ENCODE measurements around the gene MLIP. TPM values are rescaled to one million over a fixed set of nuclear protein-coding genes. Genes with fewer than 3 reads are reported as not detected.

The MLIP gene
- total RNA-seq, 2 donors from 2014 or later: not detected

DNA sequence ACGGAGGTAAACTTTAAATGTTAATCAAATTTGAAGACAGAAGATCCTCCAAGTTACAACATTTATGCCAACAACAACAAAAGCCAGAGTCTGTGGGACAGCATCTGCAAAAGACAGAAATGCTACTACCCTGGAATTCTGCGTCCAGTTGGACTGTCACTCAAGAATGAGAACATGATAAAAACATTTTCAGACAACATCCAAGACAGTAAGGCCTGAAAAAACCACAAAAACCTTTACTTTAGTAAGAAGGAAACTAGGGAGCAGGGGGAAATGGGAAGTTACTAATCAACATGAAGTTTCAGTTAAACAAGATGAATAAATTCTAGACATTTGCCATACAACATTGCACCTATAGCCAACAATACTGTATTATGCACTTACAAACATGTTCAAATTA is 77.6 kb downstream of the MLIP start:
- DNase-seq: no peak
- Histone ChIP-seq H3K9ac (ENCODE audit: extremely low read depth, low read length, poor library complexity, severe bottlenecking) (no peak overlapping the region), H3K9me3 (ENCODE audit: control insufficient read depth, low read length) (no peaks in the 10 kb centered on the region), H3K27me3 (ENCODE audit: control insufficient read depth, insufficient read depth, low read length, poor library complexity, severe bottlenecking) (no peaks in the 10 kb centered on the region), H3K27ac (ENCODE audit: low read depth, low read length) (no peak overlapping the region), H3K4me3 (ENCODE audit: low read length) (no peak overlapping the region), H3K4me1 (ENCODE audit: control insufficient read depth, insufficient read depth, low read length) (no peaks in the 10 kb centered on the region), H3K36me3 (ENCODE audit: control insufficient read depth, insufficient read depth, low read length) (no peaks in the 10 kb centered on the region)
- Mint-ChIP-seq H3K27me3 (ENCODE audit: insufficient read depth) (no peaks in the 10 kb centered on the region), H3K36me3 (ENCODE audit: low read depth) (no peaks in the 10 kb centered on the region), H3K4me1 (peaks cover 10% of the 10 kb centered on the region), H3K9me3 (no peaks in the 10 kb centered on the region), H3K4me3 (no peak overlapping the region), H3K27ac (no peak overlapping the region)
- 92% methylated on average over 2 of the region's 2 CpGs; no CpG with 5 or more reads in 1 of the 2 experiments for WGBS, 2 experiments (ENCODE audit: insufficient coverage in 1 of 2, insufficient read length in 1 of 2)
- TF ChIP-seq, protein P1, sequence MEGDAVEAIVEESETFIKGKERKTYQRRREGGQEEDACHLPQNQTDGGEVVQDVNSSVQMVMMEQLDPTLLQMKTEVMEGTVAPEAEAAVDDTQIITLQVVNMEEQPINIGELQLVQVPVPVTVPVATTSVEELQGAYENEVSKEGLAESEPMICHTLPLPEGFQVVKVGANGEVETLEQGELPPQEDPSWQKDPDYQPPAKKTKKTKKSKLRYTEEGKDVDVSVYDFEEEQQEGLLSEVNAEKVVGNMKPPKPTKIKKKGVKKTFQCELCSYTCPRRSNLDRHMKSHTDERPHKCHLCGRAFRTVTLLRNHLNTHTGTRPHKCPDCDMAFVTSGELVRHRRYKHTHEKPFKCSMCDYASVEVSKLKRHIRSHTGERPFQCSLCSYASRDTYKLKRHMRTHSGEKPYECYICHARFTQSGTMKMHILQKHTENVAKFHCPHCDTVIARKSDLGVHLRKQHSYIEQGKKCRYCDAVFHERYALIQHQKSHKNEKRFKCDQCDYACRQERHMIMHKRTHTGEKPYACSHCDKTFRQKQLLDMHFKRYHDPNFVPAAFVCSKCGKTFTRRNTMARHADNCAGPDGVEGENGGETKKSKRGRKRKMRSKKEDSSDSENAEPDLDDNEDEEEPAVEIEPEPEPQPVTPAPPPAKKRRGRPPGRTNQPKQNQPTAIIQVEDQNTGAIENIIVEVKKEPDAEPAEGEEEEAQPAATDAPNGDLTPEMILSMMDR (conservative IDR thresholded peaks at IDR 0.05): no peak

DNA sequence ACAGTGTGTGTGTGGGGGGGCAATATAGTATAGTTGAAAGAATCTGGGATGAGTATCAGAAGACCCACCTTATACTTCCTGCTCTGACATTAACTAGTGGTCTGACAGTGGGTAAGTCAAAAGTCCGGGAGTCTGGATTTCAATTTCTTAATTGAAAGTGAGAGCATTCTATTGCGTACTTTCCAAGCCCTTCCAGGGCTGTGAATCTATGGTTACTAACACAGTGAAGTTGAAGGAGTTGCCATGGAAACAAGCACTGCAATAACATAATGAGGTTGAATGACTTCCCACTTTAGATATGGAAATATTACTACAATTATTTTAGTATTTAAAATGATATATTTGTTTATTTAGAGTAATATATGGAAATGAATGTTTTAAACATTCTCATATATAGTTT is 80.2 kb downstream of the MLIP start:
- H3K36me3 Mint-ChIP-seq (ENCODE audit: low read depth): no peaks in the 10 kb centered on the region
- TF ChIP-seq, protein P1 (conservative IDR thresholded peaks at IDR 0.05): no peak
- H3K27ac Mint-ChIP-seq: no peak overlapping the region
- H3K4me3 Mint-ChIP-seq: no peak overlapping the region
- no peaks in the 10 kb centered on the region for H3K9me3 Mint-ChIP-seq
- H3K4me1 Mint-ChIP-seq: peaks cover 11% of the 10 kb centered on the region
- WGBS, 2 experiments (ENCODE audit: insufficient coverage in 1 of 2, insufficient read length in 1 of 2): 80 to 91% methylated on average over 1 to 2 of the region's 2 CpGs
- no peak overlapping the region for H3K4me3 ChIP-seq (ENCODE audit: low read length)
- H3K36me3 ChIP-seq (ENCODE audit: control insufficient read depth, insufficient read depth, low read length): no peaks in the 10 kb centered on the region
- no peaks in the 10 kb centered on the region for H3K9me3 ChIP-seq (ENCODE audit: control insufficient read depth, low read length)
- H3K27ac ChIP-seq (ENCODE audit: low read depth, low read length): no peak overlapping the region
- no peaks in the 10 kb centered on the region for H3K4me1 ChIP-seq (ENCODE audit: control insufficient read depth, insufficient read depth, low read length)
- H3K9ac ChIP-seq (ENCODE audit: extremely low read depth, low read length, poor library complexity, severe bottlenecking): no peak overlapping the region
- no peaks in the 10 kb centered on the region for H3K27me3 Mint-ChIP-seq (ENCODE audit: insufficient read depth)
- H3K27me3 ChIP-seq (ENCODE audit: control insufficient read depth, insufficient read depth, low read length, poor library complexity, severe bottlenecking): no peaks in the 10 kb centered on the region
- DNase-seq: no peak

DNA sequence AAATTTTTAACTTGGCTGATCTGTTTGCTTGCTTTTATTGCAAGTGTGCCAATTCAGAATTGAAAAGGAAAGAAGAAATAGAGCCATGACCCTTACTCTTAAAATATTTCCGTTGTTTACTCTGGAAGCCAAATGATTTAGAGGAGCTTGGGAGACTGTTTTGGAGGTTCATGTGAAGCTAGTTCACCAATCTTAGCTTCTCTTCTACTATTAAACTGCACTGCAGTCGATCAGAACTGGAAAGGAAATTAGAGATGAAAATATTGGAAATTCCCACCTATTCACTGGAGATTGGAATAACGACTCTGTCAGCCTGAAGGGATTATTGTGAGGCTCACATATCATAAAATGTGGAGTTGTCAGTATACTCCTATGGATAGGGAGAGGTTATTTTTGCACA is 81.8 kb downstream of the MLIP start:
- Histone ChIP-seq H3K4me1 (ENCODE audit: control insufficient read depth, insufficient read depth, low read length) (no peaks in the 10 kb centered on the region), H3K36me3 (ENCODE audit: control insufficient read depth, insufficient read depth, low read length) (no peaks in the 10 kb centered on the region), H3K9me3 (ENCODE audit: control insufficient read depth, low read length) (no peaks in the 10 kb centered on the region), H3K27me3 (ENCODE audit: control insufficient read depth, insufficient read depth, low read length, poor library complexity, severe bottlenecking) (no peaks in the 10 kb centered on the region), H3K27ac (ENCODE audit: low read depth, low read length) (no peak overlapping the region), H3K4me3 (ENCODE audit: low read length) (no peak overlapping the region), H3K9ac (ENCODE audit: extremely low read depth, low read length, poor library complexity, severe bottlenecking) (no peak overlapping the region)
- 88 to 93% methylated on average over 2 to 3 of the region's 3 CpGs for WGBS, 2 experiments (ENCODE audit: insufficient coverage in 1 of 2, insufficient read length in 1 of 2)
- TF ChIP-seq, protein P1 (conservative IDR thresholded peaks at IDR 0.05): no peak
- H3K27ac Mint-ChIP-seq: no peak overlapping the region
- DNase-seq: no peak
- H3K4me1 Mint-ChIP-seq: peaks cover 11% of the 10 kb centered on the region
- H3K4me3 Mint-ChIP-seq: no peak overlapping the region
- H3K27me3 Mint-ChIP-seq (ENCODE audit: insufficient read depth): no peaks in the 10 kb centered on the region
- H3K36me3 Mint-ChIP-seq (ENCODE audit: low read depth): no peaks in the 10 kb centered on the region
- no peaks in the 10 kb centered on the region for H3K9me3 Mint-ChIP-seq

Measured in endodermal cell (in vitro differentiated cells).